Left cardiac atrium (tissue), 2 donors: ENCODE measurements around the gene SLC17A3. TPM values are rescaled to one million over a fixed set of nuclear protein-coding genes. Genes with fewer than 3 reads are reported as not detected.

Experiments used
- total RNA-seq, 2 donors: library from RNA; stranded (reverse); fragmentation: NEBNext Ultra II Directional; extraction: Animal tissue kit (Norgen Biotek cat#: 25700); gene quantifications; one replicate each; pipeline ENCODE4 v1.2.1, GENCODE V29; 2021
- donor health status: DM: no; HTN: yes; CAD: no; lungs with severe emphysema.
- donor health status: DM: yes; HTN: yes; CAD: no.

The SLC17A3 gene
- total RNA-seq, 2 donors from 2014 or later: not detected

Other genes with a start within 250 kb of the SLC17A3 start
- 1 to 10 TPM; 1.4 to 8.5 TPM for gene SCGN, start 222.0 kb downstream of the SLC17A3 start, total RNA-seq
- not detected for gene SLC17A4, start 119.5 kb downstream of the SLC17A3 start, total RNA-seq
- not detected for gene SLC17A1, start 42.2 kb downstream of the SLC17A3 start, total RNA-seq
- not detected for gene SLC17A2, start 56.4 kb upstream of the SLC17A3 start, total RNA-seq
- 1 to 10 TPM; 4.7 to 5.3 TPM for gene TRIM38, start 88.6 kb upstream of the SLC17A3 start, total RNA-seq
- gene HFE, start 213.2 kb upstream of the SLC17A3 start, total RNA-seq: 1 to 10 TPM; 6.0 to 8.8 TPM